ENCODE data around the gene PPT2.

Gene PPT2

DNA sequence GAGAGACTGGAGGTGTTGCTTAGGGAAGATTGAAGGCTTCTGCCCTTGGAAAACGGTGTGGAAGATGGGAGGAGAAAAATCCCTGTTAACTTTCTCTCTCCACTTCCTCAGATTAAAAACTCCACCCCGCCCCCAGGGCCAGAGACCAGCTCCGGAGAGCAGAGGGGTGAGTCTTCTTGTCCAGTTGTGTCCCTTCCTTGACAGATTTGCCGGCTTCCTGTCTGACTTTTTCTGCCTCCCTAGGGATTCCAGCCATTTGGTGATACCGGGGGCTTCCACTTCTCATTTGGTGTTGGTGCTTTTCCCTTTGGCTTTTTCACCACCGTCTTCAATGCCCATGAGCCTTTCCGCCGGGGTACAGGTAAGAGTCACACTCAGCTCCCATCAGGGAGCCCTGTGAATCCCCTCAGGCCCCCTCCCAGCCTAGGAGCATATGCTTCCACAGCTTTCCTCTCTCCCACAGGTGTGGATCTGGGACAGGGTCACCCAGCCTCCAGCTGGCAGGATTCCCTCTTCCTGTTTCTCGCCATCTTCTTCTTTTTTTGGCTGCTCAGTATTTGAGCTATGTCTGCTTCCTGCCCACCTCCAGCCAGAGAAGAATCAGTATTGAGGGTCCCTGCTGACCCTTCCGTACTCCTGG is 25.9 kb downstream of the PPT2 start:
- peak overlapping the region; percentile 90 for H3K4me2 ChIP-seq (ENCODE audit: low read depth, low read length, poor library complexity, severe bottlenecking)
- H3K9ac ChIP-seq (ENCODE audit: low read depth, low read length, poor library complexity, severe bottlenecking), result peak overlapping the region; percentile 93
- H3K4me3 ChIP-seq (ENCODE audit: low read length, poor library complexity, severe bottlenecking), result peak overlapping the region; percentile 88
- H3F3A ChIP-seq (ENCODE audit: low read depth), result peaks cover 4% of the 10 kb centered on the region; the same call in 1 of the 2 replicates
- no peaks in the 10 kb centered on the region for H3K9me3 ChIP-seq (ENCODE audit: insufficient read depth, low read depth, low read length)
- H3K27me3 ChIP-seq (ENCODE audit: insufficient read depth, low read length, poor library complexity, severe bottlenecking), result no peaks in the 10 kb centered on the region
- TF ChIP-seq, protein P1, sequence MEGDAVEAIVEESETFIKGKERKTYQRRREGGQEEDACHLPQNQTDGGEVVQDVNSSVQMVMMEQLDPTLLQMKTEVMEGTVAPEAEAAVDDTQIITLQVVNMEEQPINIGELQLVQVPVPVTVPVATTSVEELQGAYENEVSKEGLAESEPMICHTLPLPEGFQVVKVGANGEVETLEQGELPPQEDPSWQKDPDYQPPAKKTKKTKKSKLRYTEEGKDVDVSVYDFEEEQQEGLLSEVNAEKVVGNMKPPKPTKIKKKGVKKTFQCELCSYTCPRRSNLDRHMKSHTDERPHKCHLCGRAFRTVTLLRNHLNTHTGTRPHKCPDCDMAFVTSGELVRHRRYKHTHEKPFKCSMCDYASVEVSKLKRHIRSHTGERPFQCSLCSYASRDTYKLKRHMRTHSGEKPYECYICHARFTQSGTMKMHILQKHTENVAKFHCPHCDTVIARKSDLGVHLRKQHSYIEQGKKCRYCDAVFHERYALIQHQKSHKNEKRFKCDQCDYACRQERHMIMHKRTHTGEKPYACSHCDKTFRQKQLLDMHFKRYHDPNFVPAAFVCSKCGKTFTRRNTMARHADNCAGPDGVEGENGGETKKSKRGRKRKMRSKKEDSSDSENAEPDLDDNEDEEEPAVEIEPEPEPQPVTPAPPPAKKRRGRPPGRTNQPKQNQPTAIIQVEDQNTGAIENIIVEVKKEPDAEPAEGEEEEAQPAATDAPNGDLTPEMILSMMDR (conservative IDR thresholded peaks at IDR 0.05; ENCODE audit: low read length), result no peak
- no peak for TF ChIP-seq EZH2phosphoT487 (IDR thresholded peaks at IDR 0.05; ENCODE audit: borderline replicate concordance)
- H3K4me1 ChIP-seq (ENCODE audit: insufficient read depth, low read length, poor library complexity, severe bottlenecking), result peaks cover 30% of the 10 kb centered on the region
- H3K36me3 ChIP-seq (ENCODE audit: insufficient read depth, low read length), result peaks cover 13% of the 10 kb centered on the region; the same call in 1 of the 2 replicates
- no peaks in the 10 kb centered on the region for H3K9me2 ChIP-seq (replicated peaks; ENCODE audit: low read depth, low read length)
- H2AFZ ChIP-seq (ENCODE audit: low read length), result no peak overlapping the region
- no peaks in the 10 kb centered on the region for H4K20me1 ChIP-seq (ENCODE audit: insufficient read depth, low read length, poor library complexity, severe bottlenecking)
- H3K79me2 ChIP-seq (ENCODE audit: insufficient read depth, low read length), result peaks cover 53% of the 10 kb centered on the region

DNA sequence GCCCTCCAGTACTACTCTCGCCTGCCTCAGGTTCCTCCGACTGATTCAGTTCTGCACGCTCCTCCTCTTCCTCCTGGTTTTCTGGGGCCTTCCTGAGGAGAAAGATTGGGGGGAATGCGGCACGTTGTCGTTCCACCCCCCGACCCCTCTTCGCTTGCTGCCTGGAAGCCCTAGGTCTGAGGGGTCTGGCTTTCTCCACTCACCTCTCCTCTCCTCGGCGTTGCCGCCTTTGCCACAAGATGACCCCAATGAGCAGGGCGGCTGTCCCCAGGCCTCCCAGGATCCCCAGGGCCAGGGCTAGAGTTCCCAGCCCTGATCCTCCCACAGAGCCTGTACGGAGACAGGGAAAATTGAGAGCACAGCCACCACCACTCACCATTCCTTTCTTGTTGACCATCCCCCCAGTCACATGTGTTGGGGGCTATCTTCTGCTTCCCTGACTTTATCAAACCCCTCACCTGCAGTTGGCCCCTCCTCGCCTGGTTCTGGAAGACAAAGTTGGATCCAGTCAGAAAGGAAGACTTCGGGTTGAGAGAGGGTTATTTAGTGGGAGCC is 27.3 kb downstream of the PPT2 start:
- peaks cover 4% of the 10 kb centered on the region; the same call in 1 of the 2 replicates for H3F3A ChIP-seq (ENCODE audit: low read depth)
- H2AFZ ChIP-seq (ENCODE audit: low read length), result no peak overlapping the region
- no peak overlapping the region for H3K4me3 ChIP-seq (ENCODE audit: low read length, poor library complexity, severe bottlenecking)
- H3K27me3 ChIP-seq (ENCODE audit: insufficient read depth, low read length, poor library complexity, severe bottlenecking), result no peaks in the 10 kb centered on the region
- H3K36me3 ChIP-seq (ENCODE audit: insufficient read depth, low read length), result peaks cover 13% of the 10 kb centered on the region; the same call in 1 of the 2 replicates
- peaks cover 43% of the 10 kb centered on the region for H3K79me2 ChIP-seq (ENCODE audit: insufficient read depth, low read length)
- H3K9ac ChIP-seq (ENCODE audit: low read depth, low read length, poor library complexity, severe bottlenecking), result no peak overlapping the region
- TF ChIP-seq EZH2phosphoT487 (IDR thresholded peaks at IDR 0.05; ENCODE audit: borderline replicate concordance), result no peak
- TF ChIP-seq, protein P1 (conservative IDR thresholded peaks at IDR 0.05; ENCODE audit: low read length), result no peak
- H3K4me2 ChIP-seq (ENCODE audit: low read depth, low read length, poor library complexity, severe bottlenecking), result peak overlapping the region; percentile 34
- no peaks in the 10 kb centered on the region for H3K9me3 ChIP-seq (ENCODE audit: insufficient read depth, low read depth, low read length)
- H3K9me2 ChIP-seq (replicated peaks; ENCODE audit: low read depth, low read length), result no peaks in the 10 kb centered on the region
- H4K20me1 ChIP-seq (ENCODE audit: insufficient read depth, low read length, poor library complexity, severe bottlenecking), result peaks cover 2% of the 10 kb centered on the region
- peaks cover 20% of the 10 kb centered on the region for H3K4me1 ChIP-seq (ENCODE audit: insufficient read depth, low read length, poor library complexity, severe bottlenecking)

DNA sequence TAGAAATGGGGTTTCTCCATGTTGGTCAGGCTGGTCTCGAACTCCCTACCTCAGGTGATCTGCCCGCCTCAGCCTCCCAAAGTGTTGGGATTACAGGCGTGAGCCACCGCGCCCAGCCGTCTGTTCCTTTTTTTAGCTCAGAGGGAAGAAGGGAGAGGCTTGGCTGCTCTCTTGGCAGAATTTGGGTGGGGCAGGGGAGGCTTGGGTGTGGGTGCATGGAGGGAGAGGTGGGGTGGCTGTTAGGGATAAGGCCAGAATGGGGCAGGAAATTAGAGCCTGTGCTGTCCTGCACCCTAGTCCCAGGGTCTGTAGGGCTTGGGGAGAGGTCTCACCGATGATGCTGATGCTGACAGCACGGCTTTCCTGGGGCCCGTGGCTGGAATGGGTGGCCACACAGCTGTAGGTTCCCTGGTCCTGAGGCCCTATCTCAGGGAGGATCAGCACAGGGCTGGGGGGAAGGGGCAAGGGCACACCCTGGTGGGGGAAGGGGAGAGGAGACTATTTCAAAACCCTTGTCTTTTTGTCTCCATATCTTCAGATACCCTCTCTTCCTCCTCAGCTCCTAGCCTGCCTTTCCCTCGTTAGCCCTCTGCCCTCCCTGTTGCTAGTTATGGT is 28.1 kb downstream of the PPT2 start:
- Histone ChIP-seq H3K9me2 (replicated peaks; ENCODE audit: low read depth, low read length) (no peaks in the 10 kb centered on the region), H3K36me3 (ENCODE audit: insufficient read depth, low read length) (peaks cover 20% of the 10 kb centered on the region; the same call in 1 of the 2 replicates), H3K4me3 (ENCODE audit: low read length, poor library complexity, severe bottlenecking) (no peak overlapping the region), H2AFZ (ENCODE audit: low read length) (no peak overlapping the region), H3K4me1 (ENCODE audit: insufficient read depth, low read length, poor library complexity, severe bottlenecking) (peaks cover 12% of the 10 kb centered on the region), H3K79me2 (ENCODE audit: insufficient read depth, low read length) (peaks cover 37% of the 10 kb centered on the region), H3K4me2 (ENCODE audit: low read depth, low read length, poor library complexity, severe bottlenecking) (no peak overlapping the region), H4K20me1 (ENCODE audit: insufficient read depth, low read length, poor library complexity, severe bottlenecking) (peaks cover 2% of the 10 kb centered on the region), H3K9me3 (ENCODE audit: insufficient read depth, low read depth, low read length) (no peaks in the 10 kb centered on the region), H3K9ac (ENCODE audit: low read depth, low read length, poor library complexity, severe bottlenecking) (no peak overlapping the region), H3K27me3 (ENCODE audit: insufficient read depth, low read length, poor library complexity, severe bottlenecking) (no peaks in the 10 kb centered on the region), H3F3A (ENCODE audit: low read depth) (peaks cover 4% of the 10 kb centered on the region; the same call in 1 of the 2 replicates)
- TF ChIP-seq, protein P1 (conservative IDR thresholded peaks at IDR 0.05; ENCODE audit: low read length), result no peak
- TF ChIP-seq EZH2phosphoT487 (IDR thresholded peaks at IDR 0.05; ENCODE audit: borderline replicate concordance), result no peak
